Measurements from ENCODE around the gene GAB2.

DNA sequence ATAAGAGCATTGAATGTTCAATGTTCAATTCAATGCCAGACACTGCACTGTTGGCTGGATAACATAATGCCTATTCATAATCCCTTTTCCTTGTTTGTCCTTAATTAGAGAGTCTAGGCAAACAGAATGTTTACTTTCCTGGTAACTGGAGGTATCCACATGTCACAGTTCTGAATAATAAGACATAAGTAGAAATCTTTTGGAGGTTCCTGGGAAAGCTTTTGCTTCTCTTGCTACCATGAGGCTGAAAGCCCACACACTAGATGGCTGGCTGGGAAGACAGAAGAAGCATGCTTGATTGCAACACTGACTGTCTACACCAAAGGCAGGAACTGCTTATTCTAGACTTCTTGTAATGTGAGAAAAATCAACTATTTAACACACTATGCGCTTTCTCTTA, 79.5 kb downstream of the GAB2 start:
- TF ChIP-seq MYNN (CRISPR knock-in tag; IDR thresholded peaks at IDR 0.05; ENCODE audit: low read depth) (no peak), ZBTB21 (CRISPR knock-in tag; IDR thresholded peaks at IDR 0.05) (no peak), ZBTB8A (CRISPR knock-in tag; IDR thresholded peaks at IDR 0.05; ENCODE audit: borderline replicate concordance, low read depth) (no peak), JDP2 (CRISPR knock-in tag; IDR thresholded peaks at IDR 0.05; ENCODE audit: borderline replicate concordance) (no peak), REPIN1 (CRISPR knock-in tag; IDR thresholded peaks at IDR 0.05; ENCODE audit: borderline replicate concordance, low read depth) (no peak), ATRX (CRISPR knock-in tag; IDR thresholded peaks at IDR 0.05; ENCODE audit: borderline replicate concordance) (no peak), ZNF570 (CRISPR knock-in tag; IDR thresholded peaks at IDR 0.05; ENCODE audit: borderline replicate concordance) (no peak), EZH2 (conservative IDR thresholded peaks at IDR 0.05; ENCODE audit: low read depth, low read length) (no peak), AHR (CRISPR knock-in tag; IDR thresholded peaks at IDR 0.05) (no peak), USF2 (IDR thresholded peaks at IDR 0.05; ENCODE audit: low read depth, low read length) (no peak), USF2 (CRISPR knock-in tag; IDR thresholded peaks at IDR 0.05; ENCODE audit: borderline replicate concordance) (no peak)
